Measurements from ENCODE around the gene AMELY.

AMELY gene, protein sequence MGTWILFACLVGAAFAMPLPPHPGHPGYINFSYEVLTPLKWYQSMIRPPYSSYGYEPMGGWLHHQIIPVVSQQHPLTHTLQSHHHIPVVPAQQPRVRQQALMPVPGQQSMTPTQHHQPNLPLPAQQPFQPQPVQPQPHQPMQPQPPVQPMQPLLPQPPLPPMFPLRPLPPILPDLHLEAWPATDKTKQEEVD

GRCh38 chrY:6911253-6911881 lies at the start of gene AMELY:
Gene AMELY (minus strand): TSS chrY:6911752. CDS start chrY:6872608, 39,144 bp downstream.
- TF ChIP-seq, protein P1, sequence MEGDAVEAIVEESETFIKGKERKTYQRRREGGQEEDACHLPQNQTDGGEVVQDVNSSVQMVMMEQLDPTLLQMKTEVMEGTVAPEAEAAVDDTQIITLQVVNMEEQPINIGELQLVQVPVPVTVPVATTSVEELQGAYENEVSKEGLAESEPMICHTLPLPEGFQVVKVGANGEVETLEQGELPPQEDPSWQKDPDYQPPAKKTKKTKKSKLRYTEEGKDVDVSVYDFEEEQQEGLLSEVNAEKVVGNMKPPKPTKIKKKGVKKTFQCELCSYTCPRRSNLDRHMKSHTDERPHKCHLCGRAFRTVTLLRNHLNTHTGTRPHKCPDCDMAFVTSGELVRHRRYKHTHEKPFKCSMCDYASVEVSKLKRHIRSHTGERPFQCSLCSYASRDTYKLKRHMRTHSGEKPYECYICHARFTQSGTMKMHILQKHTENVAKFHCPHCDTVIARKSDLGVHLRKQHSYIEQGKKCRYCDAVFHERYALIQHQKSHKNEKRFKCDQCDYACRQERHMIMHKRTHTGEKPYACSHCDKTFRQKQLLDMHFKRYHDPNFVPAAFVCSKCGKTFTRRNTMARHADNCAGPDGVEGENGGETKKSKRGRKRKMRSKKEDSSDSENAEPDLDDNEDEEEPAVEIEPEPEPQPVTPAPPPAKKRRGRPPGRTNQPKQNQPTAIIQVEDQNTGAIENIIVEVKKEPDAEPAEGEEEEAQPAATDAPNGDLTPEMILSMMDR (IDR thresholded peaks at IDR 0.05; ENCODE audit: borderline replicate concordance, control extremely low read depth, extremely low read depth, insufficient read depth, missing control alignments), result no peak
- DNase-seq (ENCODE audit: low spot score), result no peak
- in situ Hi-C loops (cut with MboI; ENCODE audit: low sequenced_read_pairs, unreplicated experiment), result no loop called here

DNA sequence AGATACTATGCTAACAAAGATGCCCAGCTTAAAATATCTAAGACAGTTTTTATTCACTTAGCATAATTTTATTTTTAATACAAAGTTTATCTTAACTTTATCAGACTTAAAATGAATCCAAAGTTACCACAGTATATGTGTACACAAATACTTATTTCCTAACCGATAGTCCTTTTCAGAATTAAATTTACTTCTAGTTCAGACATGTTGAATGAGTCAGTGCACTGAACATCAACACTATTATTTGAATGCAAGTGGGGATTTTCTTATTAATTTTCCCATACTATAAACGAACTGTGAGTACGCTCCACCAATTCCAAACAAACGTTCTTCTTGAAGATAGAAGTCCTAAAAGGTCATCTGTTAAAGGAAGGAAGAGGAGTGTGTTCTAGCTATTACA lies 38.4 kb upstream of the AMELY start:
- DNase-seq (ENCODE audit: low spot score), result no peak
- TF ChIP-seq, protein P1 (IDR thresholded peaks at IDR 0.05; ENCODE audit: borderline replicate concordance, control extremely low read depth, extremely low read depth, insufficient read depth, missing control alignments), result no peak
- in situ Hi-C loops (cut with MboI; ENCODE audit: low sequenced_read_pairs, unreplicated experiment), result no loop called here

DNA sequence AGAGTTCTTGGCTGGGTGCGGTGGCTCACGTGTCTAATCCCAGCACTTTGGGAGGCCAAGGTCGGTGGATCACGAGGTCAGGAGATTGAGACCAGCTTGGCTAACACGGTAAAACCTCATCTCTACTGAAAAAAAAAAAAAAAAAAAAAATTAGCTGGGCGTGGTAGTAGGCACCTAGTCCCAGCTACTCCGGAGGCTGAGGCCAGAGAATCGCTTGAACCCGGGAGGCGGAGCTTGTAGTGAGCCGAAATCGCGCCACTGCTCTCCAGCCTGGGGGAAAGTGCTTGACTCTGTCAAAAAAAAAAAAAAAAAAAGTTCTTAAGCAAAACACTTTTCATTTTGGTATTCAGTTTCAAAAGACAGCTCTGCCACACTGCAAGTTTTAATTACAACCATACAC lies 36.8 kb upstream of the AMELY start:
- in situ Hi-C loops (cut with MboI; ENCODE audit: low sequenced_read_pairs, unreplicated experiment), result no loop called here
- TF ChIP-seq, protein P1 (IDR thresholded peaks at IDR 0.05; ENCODE audit: borderline replicate concordance, control extremely low read depth, extremely low read depth, insufficient read depth, missing control alignments), result no peak
- DNase-seq (ENCODE audit: low spot score), result no peak

- in situ Hi-C loops (cut with MboI; ENCODE audit: low sequenced_read_pairs, unreplicated experiment), result no loop called here
- TF ChIP-seq, protein P1 (IDR thresholded peaks at IDR 0.05; ENCODE audit: borderline replicate concordance, control extremely low read depth, extremely low read depth, insufficient read depth, missing control alignments), result no peak
- DNase-seq (ENCODE audit: low spot score), result no peak
Observed at GRCh38 chrY:6947695-6948094, 36.1 kb upstream of the AMELY start.

GRCh38 chrY:6935497-6935896 lies 23.9 kb upstream of the AMELY start:
- in situ Hi-C loops (cut with MboI; ENCODE audit: low sequenced_read_pairs, unreplicated experiment), result no loop called here
- no peak for DNase-seq (ENCODE audit: low spot score)
- TF ChIP-seq, protein P1 (IDR thresholded peaks at IDR 0.05; ENCODE audit: borderline replicate concordance, control extremely low read depth, extremely low read depth, insufficient read depth, missing control alignments), result no peak

GRCh38 chrY:6931779-6932396 lies 20.3 kb upstream of the AMELY start:
- in situ Hi-C loops (cut with MboI; ENCODE audit: low sequenced_read_pairs, unreplicated experiment), result no loop called here
- no peak for DNase-seq (ENCODE audit: low spot score)
- TF ChIP-seq, protein P1 (IDR thresholded peaks at IDR 0.05; ENCODE audit: borderline replicate concordance, control extremely low read depth, extremely low read depth, insufficient read depth, missing control alignments), result no peak
